Measurements from ENCODE around the gene GPC6. TPM values are rescaled to one million over a fixed set of nuclear protein-coding genes. Genes with fewer than 3 reads are reported as not detected.

Gene GPC6
- total RNA-seq, 6 donors from 2014 or later, result 1.3 to 7.3 (median 3.4) TPM

GRCh38 chr13:93496985-93497673, 270.5 kb downstream of the GPC6 start:
- 61 to 68% methylated on average over 8 of the region's 8 CpGs for WGBS, 2 donors
- H3K27ac ChIP-seq, result no peak overlapping the region
- H3K36me3 ChIP-seq, result no peaks in the 10 kb centered on the region
- no peaks in the 10 kb centered on the region for H3K9me3 ChIP-seq
- TF ChIP-seq POLR2AphosphoS5 (IDR thresholded peaks at IDR 0.05), result no peak
- TF ChIP-seq POLR2A (IDR thresholded peaks at IDR 0.05), result no peak
- no peak for TF ChIP-seq CTCF (IDR thresholded peaks at IDR 0.05)
- no peak for TF ChIP-seq EP300 (IDR thresholded peaks at IDR 0.05)
- H3K4me1 ChIP-seq, result no peaks in the 10 kb centered on the region
- H3K4me3 ChIP-seq, result no peak overlapping the region
- DNase-seq (no peak), ATAC-seq (ENCODE audit: low FRiP score in 2 of 2) (no peak)
- H3K27me3 ChIP-seq, result no peaks in the 10 kb centered on the region

- Histone ChIP-seq H3K4me1 (no peaks in the 10 kb centered on the region), H3K27ac (no peak overlapping the region), H3K27me3 (no peaks in the 10 kb centered on the region), H3K4me3 (no peak overlapping the region), H3K36me3 (no peaks in the 10 kb centered on the region), H3K9me3 (no peaks in the 10 kb centered on the region)
- no peak for TF ChIP-seq POLR2AphosphoS5 (IDR thresholded peaks at IDR 0.05)
- no peak for TF ChIP-seq CTCF (IDR thresholded peaks at IDR 0.05)
- TF ChIP-seq EP300 (IDR thresholded peaks at IDR 0.05), result no peak
- TF ChIP-seq POLR2A (IDR thresholded peaks at IDR 0.05), result no peak
- ATAC-seq (ENCODE audit: low FRiP score in 2 of 2) (no peak), DNase-seq (no peak)
- WGBS, 2 donors, result 24 to 42% methylated on average over 5 of the region's 5 CpGs
Observed at GRCh38 chr13:93499991-93500390, 273.4 kb downstream of the GPC6 start.

- no peaks in the 10 kb centered on the region for H3K36me3 ChIP-seq
- no peak overlapping the region for H3K27ac ChIP-seq
- TF ChIP-seq POLR2AphosphoS5 (IDR thresholded peaks at IDR 0.05), result no peak
- no peak for TF ChIP-seq POLR2A (IDR thresholded peaks at IDR 0.05)
- no peak for ATAC-seq (ENCODE audit: low FRiP score in 2 of 2)
- no peak for DNase-seq
- H3K27me3 ChIP-seq, result no peaks in the 10 kb centered on the region
- 89 to 92% methylated on average over 1 of the region's 1 CpG for WGBS, 2 donors
- no peaks in the 10 kb centered on the region for H3K4me1 ChIP-seq
- H3K9me3 ChIP-seq, result no peaks in the 10 kb centered on the region
- H3K4me3 ChIP-seq, result no peak overlapping the region
Observed at GRCh38 chr13:93502071-93502470, 275.5 kb downstream of the GPC6 start.

GRCh38 chr13:93502987-93503615, 276.5 kb downstream of the GPC6 start:
- Histone ChIP-seq H3K36me3 (no peaks in the 10 kb centered on the region), H3K27ac (no peak overlapping the region), H3K9me3 (no peaks in the 10 kb centered on the region), H3K27me3 (no peaks in the 10 kb centered on the region), H3K4me1 (no peaks in the 10 kb centered on the region), H3K4me3 (no peak overlapping the region)
- ATAC-seq (ENCODE audit: low FRiP score in 2 of 2) (no peak), DNase-seq (no peak)
- WGBS, 2 donors, result 57 to 66% methylated on average over 1 of the region's 1 CpG
- no peak for TF ChIP-seq EP300 (IDR thresholded peaks at IDR 0.05)

GRCh38 chr13:93505104-93505952, 278.7 kb downstream of the GPC6 start:
- Histone ChIP-seq H3K27ac (no peak overlapping the region), H3K4me1 (no peaks in the 10 kb centered on the region), H3K27me3 (no peaks in the 10 kb centered on the region), H3K9me3 (no peaks in the 10 kb centered on the region), H3K4me3 (no peak overlapping the region), H3K36me3 (no peaks in the 10 kb centered on the region)
- DNase-seq (no peak), ATAC-seq (ENCODE audit: low FRiP score in 2 of 2) (peak in 1 of 2 donors; percentile 38)
- TF ChIP-seq POLR2A (IDR thresholded peaks at IDR 0.05), result no peak
- no peak for TF ChIP-seq CTCF (IDR thresholded peaks at IDR 0.05)
- WGBS, 2 donors, result 49 to 52% methylated on average over 3 of the region's 3 CpGs
